Prostate gland (tissue), 2 donors: ENCODE results near the gene MYL4. TPM values are rescaled to one million over a fixed set of nuclear protein-coding genes. Genes with fewer than 3 reads are reported as not detected.
"Not testable (repeated sequence)": the region's sequence is repeated elsewhere in the genome, so short reads cannot be mapped to it uniquely, and the experiment has no call there.

Experiments used
- DNase-seq: peaks from one replicate; pipeline ENCODE4 v3.0.0-alpha.2; 2019; ENCODE audit warnings: low spot score
- H3K27ac ChIP-seq, 2 donors: fragments of 200-600 bp; sonication (generic); 2 replicates each; pipeline ENCODE4 v1.5.1; 2017 to 2019
- H3K27me3 ChIP-seq: fragments of 200-600 bp; sonication (generic); replicated peaks from 2 replicates; pipeline ENCODE4 v1.5.1; 2019; ENCODE audit not compliant: insufficient read depth
- H3K36me3 ChIP-seq, 2 donors: fragments of 200-600 bp; sonication (generic); 1 replicate in 1 of 2; 2 replicates in 1 of 2; pipeline versions ENCODE4 v1.5.1 to v1.8.1; 2017 to 2019
- H3K4me1 ChIP-seq: fragments of 200-600 bp; sonication (generic); replicated peaks from 2 replicates; pipeline ENCODE4 v1.5.1; 2019
- H3K4me3 ChIP-seq, 2 donors: fragments of 200-600 bp; sonication (generic); 2 replicates each; pipeline ENCODE4 v1.5.1; 2017 to 2019
- H3K9me3 ChIP-seq: fragments of 200-600 bp; sonication (generic); 2 replicates; pipeline ENCODE4 v1.5.1; 2017
- CTCF ChIP-seq, 4 experiments: fragments of 200-600 bp in 2 of 4; fragments of 450-650 bp in 2 of 4; sonication (generic) in 2 of 4; IDR thresholded peaks; 1 replicate in 3 of 4; 2 replicates in 1 of 4; pipeline ENCODE4 v1.5.1; 2016 to 2019; ENCODE audit warnings: antibody characterized with exemption in 4 of 4, mild to moderate bottlenecking in 2 of 4, moderate library complexity in 2 of 4
- POLR2A ChIP-seq: fragments of 450-650 bp; IDR thresholded peaks from one replicate; pipeline ENCODE4 v1.6.1; 2016; ENCODE audit warnings: antibody characterized with exemption, mild to moderate bottlenecking
- POLR2AphosphoS5 ChIP-seq: sonication (generic); formaldehyde crosslinking; IDR thresholded peaks from one replicate; pipeline ENCODE4 v1.6.1; 2017; ENCODE audit warnings: antibody characterized with exemption
- WGBS: methylation state at CpG from one replicate; pipeline ENCODE4 v1.1.5; 2018; 5-methylcytosine and 5-hydroxymethylcytosine counted together
- intact Hi-C: fragments of 100-400 bp; cut with DNase I; formaldehyde crosslinking; loops from one replicate; pipeline ENCODE4 v1.14.2; 2022
- total RNA-seq, 2 donors: library from RNA; depleted of rRNA; stranded (reverse); fragments of >200 nt; gene quantifications; one replicate each; pipeline ENCODE4 v1.1.0, GENCODE V29; 2016

The MYL4 gene
- total RNA-seq, 2 donors from 2014 or later: 4.3 TPM; not detected in 1

GRCh38 chr17:47170710-47171109 is 38.4 kb upstream of the MYL4 start:
- no peaks in the 10 kb centered on the region for H3K9me3 ChIP-seq
- intact Hi-C loops: no loop called here
- H3K27me3 ChIP-seq: no peaks in the 10 kb centered on the region
- H3K4me3 ChIP-seq: no peak overlapping the region
- DNase-seq: no peak
- 96% methylated on average over 4 of the region's 4 CpGs for WGBS
- TF ChIP-seq CTCF (IDR thresholded peaks at IDR 0.05): no peak
- TF ChIP-seq POLR2AphosphoS5: no peak
- no peak for TF ChIP-seq POLR2A
- no peaks in the 10 kb centered on the region for H3K4me1 ChIP-seq
- no peak overlapping the region for H3K27ac ChIP-seq
- no peaks in the 10 kb centered on the region for H3K36me3 ChIP-seq

GRCh38 chr17:47172696-47173565 is 36.2 kb upstream of the MYL4 start:
- no peaks in the 10 kb centered on the region for H3K27me3 ChIP-seq
- no peak overlapping the region for H3K4me3 ChIP-seq
- WGBS: 89% methylated on average over 2 of the region's 2 CpGs
- no peak for DNase-seq
- H3K36me3 ChIP-seq: no peaks in the 10 kb centered on the region
- no peak for TF ChIP-seq POLR2A
- TF ChIP-seq CTCF (IDR thresholded peaks at IDR 0.05): no peak
- no peak for TF ChIP-seq POLR2AphosphoS5
- H3K9me3 ChIP-seq: no peaks in the 10 kb centered on the region
- H3K27ac ChIP-seq: no peak overlapping the region
- H3K4me1 ChIP-seq: no peaks in the 10 kb centered on the region
- intact Hi-C loops: no loop called here

- not testable (repeated sequence) for H3K4me1 ChIP-seq, H3K36me3 ChIP-seq
- 98% methylated on average over 8 of the region's 8 CpGs for WGBS
Measured at GRCh38 chr17:47174823-47175222, 34.3 kb upstream of the MYL4 start.

GRCh38 chr17:47176389-47176826 is 32.7 kb upstream of the MYL4 start:
- no peak for DNase-seq
- Histone ChIP-seq H3K36me3 (no peaks in the 10 kb centered on the region), H3K27ac (no peak overlapping the region), H3K4me3 (no peak overlapping the region), H3K4me1 (no peaks in the 10 kb centered on the region), H3K27me3 (no peaks in the 10 kb centered on the region), H3K9me3 (no peaks in the 10 kb centered on the region)
- 74% methylated on average over 2 of the region's 2 CpGs for WGBS
- TF ChIP-seq CTCF (IDR thresholded peaks at IDR 0.05): no peak
- TF ChIP-seq POLR2A: no peak
- no peak for TF ChIP-seq POLR2AphosphoS5
- intact Hi-C loops: no loop called here

More at GRCh38 chr17:47174823-47175222, 34.3 kb upstream of the MYL4 start:
- H3K27ac ChIP-seq, H3K27me3 ChIP-seq, intact Hi-C loops, H3K9me3 ChIP-seq, H3K4me3 ChIP-seq, DNase-seq: not testable (repeated sequence)

GRCh38 chr17:47177261-47177660 is 31.9 kb upstream of the MYL4 start:
- no peaks in the 10 kb centered on the region for H3K4me1 ChIP-seq
- WGBS: 93% methylated on average over 7 of the region's 7 CpGs

More at GRCh38 chr17:47177261-47177660, 31.9 kb upstream of the MYL4 start:
- DNase-seq: no peak
- H3K9me3 ChIP-seq: no peaks in the 10 kb centered on the region
- intact Hi-C loops: no loop called here
- TF ChIP-seq POLR2A (no peak), POLR2AphosphoS5 (no peak), CTCF (IDR thresholded peaks at IDR 0.05) (no peak)
- no peaks in the 10 kb centered on the region for H3K36me3 ChIP-seq
- no peak overlapping the region for H3K4me3 ChIP-seq
- H3K27me3 ChIP-seq: no peaks in the 10 kb centered on the region
- no peak overlapping the region for H3K27ac ChIP-seq
